ENCODE measurements around the gene CFAP20DC.

- no peak for TF ChIP-seq DPF2 (CRISPR knock-in tag; IDR thresholded peaks at IDR 0.05; ENCODE audit: borderline replicate concordance, low read depth)
- TF ChIP-seq AFF4 (CRISPR knock-in tag; IDR thresholded peaks at IDR 0.05) = no peak
- TF ChIP-seq FOSL1 (CRISPR knock-in tag; IDR thresholded peaks at IDR 0.05; ENCODE audit: borderline replicate concordance) = no peak
- TF ChIP-seq CTCF (CRISPR knock-in tag; IDR thresholded peaks at IDR 0.05) = no peak
- no peak for TF ChIP-seq SMC3 (IDR thresholded peaks at IDR 0.05; ENCODE audit: low read length)
- TF ChIP-seq FOXA3 (CRISPR knock-in tag; IDR thresholded peaks at IDR 0.05) = no peak
- TF ChIP-seq E2F5 (CRISPR knock-in tag; conservative IDR thresholded peaks at IDR 0.05) = no peak
- TF ChIP-seq ARNT (IDR thresholded peaks at IDR 0.05) = no peak
- no peak for TF ChIP-seq SUZ12 (IDR thresholded peaks at IDR 0.05; ENCODE audit: low read depth, low read length)
- TF ChIP-seq ZNF337 (CRISPR knock-in tag; IDR thresholded peaks at IDR 0.05; ENCODE audit: borderline replicate concordance, low read depth) = no peak
- no peak for TF ChIP-seq U2AF1 (optimal IDR thresholded peaks at IDR 0.05; ENCODE audit: low read depth, low read length)
Observed at GRCh38 chr3:58952128-58952917, 97.5 kb downstream of the CFAP20DC start.

Measured in HepG2 (cell line).